AG20443 (cell line): ENCODE data around the gene MYO19.
A peak's percentile ranks its signal among the peaks of the same experiment; 100 is the strongest.
"Not testable (repeated sequence)": the region's sequence is repeated elsewhere in the genome, so short reads cannot be mapped to it uniquely, and the experiment has no call there.

Source experiments
- DNase-seq: peaks from one replicate; pipeline ENCODE4 v3.0.0; 2012; ENCODE audit warnings: low spot score, mixed read lengths

Gene MYO19

GRCh38 chr17:36501963-36502362, 32.7 kb downstream of the MYO19 start:
- DNase-seq: peak; percentile 1

DNA sequence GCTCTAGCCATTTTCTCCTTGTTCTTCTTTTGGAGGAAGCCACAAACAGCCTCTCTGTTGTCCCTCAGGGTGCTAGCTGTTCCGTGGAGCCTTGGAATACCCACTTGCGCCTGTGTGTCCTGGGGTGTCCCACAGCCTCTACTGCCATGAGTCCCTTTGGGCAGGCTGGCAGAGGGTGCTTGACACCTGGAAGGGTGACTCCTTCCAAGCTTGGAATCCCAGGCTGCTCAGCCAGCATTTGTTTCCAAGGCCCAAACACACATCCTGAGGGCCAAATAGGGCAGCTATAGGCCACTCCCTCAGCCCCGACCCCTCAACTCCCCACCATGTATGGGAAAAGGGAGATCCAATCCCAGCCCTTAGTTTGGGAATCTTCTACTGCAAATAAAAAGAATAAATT, 33.3 kb downstream of the MYO19 start:
- DNase-seq: peak; percentile 9

GRCh38 chr17:36500745-36501225, 33.9 kb downstream of the MYO19 start:
- peak; percentile 11 for DNase-seq

GRCh38 chr17:36498560-36499300, 35.9 kb downstream of the MYO19 start:
- peak; percentile 3 for DNase-seq

DNA sequence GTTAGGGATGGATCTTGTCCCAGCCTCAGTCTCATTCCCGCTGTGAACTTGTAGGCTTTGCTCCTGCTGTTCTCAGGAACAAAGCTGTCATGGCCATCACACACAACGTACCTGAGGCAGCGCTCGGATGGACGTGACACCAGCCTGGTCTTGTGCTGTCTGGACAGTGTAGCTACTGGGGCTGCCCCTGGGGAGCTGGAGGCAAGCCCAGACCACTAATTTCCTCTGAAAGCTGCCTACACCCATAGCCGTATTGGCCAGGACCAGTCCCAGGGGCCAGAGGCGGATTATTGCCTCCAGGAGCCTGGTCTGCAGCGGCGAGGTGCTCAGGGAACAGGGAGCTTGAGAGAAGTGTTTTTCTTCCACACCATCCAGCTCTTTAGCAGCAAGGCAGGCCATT, 36.5 kb downstream of the MYO19 start:
- peak; percentile 3 for DNase-seq

GRCh38 chr17:36496018-36496789, 38.5 kb downstream of the MYO19 start:
- DNase-seq: peak; percentile 17

GRCh38 chr17:36495076-36495578, 39.5 kb downstream of the MYO19 start:
- DNase-seq: no peak

DNA sequence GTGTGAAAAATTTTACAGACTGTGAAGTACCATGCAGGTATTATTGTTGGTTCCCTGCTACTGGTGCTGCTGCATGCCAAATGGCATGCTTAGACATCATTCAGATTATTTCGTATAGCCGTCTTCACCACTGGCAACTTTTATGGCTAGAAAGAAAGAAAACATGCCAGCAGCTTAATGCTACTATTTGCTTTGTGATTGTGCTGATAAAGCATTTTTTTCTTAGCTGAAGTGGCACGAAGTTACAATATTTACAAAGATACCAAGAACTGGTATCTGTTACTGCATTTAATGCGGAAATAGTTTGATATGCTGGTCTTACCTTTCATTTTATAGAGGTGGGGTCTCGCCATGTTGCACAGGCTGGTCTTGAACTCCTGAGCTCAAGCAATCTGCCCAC, 40.0 kb downstream of the MYO19 start:
- DNase-seq: no peak

- DNase-seq: no peak
These were observed 40.7 kb downstream of the MYO19 start for GRCh38 chr17:36493956-36494355.

- DNase-seq: peak; percentile 97
These were observed 48.2 kb downstream of the MYO19 start, which contains the start of gene ZNHIT3 for GRCh38 chr17:36486204-36487194. ZNHIT3 (plus strand) TSS chr17:36486681; CDS start chr17:36486700, 19 bp downstream.

GRCh38 chr17:36485805-36486203, 48.9 kb downstream of the MYO19 start:
- no peak for DNase-seq

DNA sequence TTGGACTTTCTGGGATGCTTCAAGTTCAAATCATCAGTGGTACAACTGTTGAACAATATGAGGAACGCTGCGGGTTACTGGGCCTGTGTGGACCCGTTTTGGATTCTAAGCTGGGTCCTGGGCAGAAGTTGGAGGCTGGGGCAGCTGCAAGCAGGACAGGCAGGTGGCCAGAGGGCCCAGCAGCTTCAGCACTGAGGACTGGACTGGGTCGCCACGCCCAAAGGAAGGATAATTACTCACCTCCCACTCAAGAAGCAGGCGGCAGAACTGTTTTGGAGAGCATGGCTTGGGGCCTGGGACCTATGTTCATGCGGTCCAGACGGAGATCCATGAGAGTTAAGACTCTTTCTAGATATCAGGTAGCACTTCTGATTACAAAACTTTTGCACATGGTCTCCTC, 49.6 kb downstream of the MYO19 start:
- DNase-seq: no peak

DNA sequence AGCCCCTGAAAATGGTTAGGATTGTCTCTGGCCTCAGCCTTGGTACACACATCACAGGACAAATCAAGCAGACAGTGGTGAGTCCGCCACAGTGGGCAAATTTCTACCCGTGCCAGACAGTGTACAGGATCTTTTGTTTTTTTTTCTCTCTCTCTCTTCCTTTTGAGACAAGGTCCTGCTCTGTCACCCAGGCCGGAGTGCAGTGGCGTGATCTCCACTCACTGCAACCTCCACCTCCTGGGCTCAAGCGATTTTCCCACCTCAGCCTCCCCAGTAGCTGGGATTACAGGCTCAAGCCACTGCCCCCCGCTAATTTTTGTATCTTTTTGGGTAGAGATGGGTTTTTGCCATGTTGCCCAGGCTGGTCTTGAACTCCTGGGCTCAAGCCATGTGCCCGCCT, 50.6 kb downstream of the MYO19 start:
- DNase-seq: not testable (repeated sequence)

- peak; percentile 96 for DNase-seq
These were observed 51.8 kb downstream of the MYO19 start for GRCh38 chr17:36482611-36483504.

- DNase-seq: no peak
These were observed 52.8 kb downstream of the MYO19 start for GRCh38 chr17:36481829-36482228.

GRCh38 chr17:36475346-36475970, 59.2 kb downstream of the MYO19 start:
- DNase-seq: no peak

DNA sequence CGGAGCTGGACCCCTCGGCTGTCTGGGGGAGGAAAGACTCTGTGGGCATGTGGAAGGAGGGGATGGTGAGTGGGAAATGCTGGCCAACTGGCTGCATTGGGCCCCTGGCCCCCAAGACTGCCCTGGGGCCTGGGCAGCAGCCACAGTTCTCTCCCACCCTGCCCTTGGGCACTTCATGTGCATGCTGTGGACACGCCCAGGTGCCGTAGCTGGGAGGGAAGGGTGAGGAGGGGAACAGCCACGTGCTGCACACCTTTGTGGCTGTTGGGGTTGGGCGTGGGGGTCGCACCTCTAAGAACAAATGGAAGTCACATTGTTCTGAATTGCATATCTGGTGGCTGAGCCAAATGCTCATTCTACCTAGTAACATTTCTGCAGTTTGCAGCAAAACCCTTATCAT, 60.1 kb downstream of the MYO19 start:
- no peak for DNase-seq

GRCh38 chr17:36470499-36470898, 64.2 kb downstream of the MYO19 start:
- DNase-seq: no peak

GRCh38 chr17:36469733-36470132, 64.9 kb downstream of the MYO19 start:
- peak; percentile 2 for DNase-seq
